Measurements from ENCODE around the gene TSPAN5. TPM values are rescaled to one million over a fixed set of nuclear protein-coding genes. Genes with fewer than 3 reads are reported as not detected.
"Not testable (repeated sequence)": the region's sequence is repeated elsewhere in the genome, so short reads cannot be mapped to it uniquely, and the experiment has no call there.

The TSPAN5 gene
- total and polyA plus RNA-seq, 4 donors, result 60.7 to 93.9 (median 76.3) TPM

GRCh38 chr4:98539299-98539698 lies 119.1 kb downstream of the TSPAN5 start:
- no CpG with 5 or more reads among the region's 1 CpG for WGBS (ENCODE audit: insufficient coverage)

GRCh38 chr4:98536631-98537030 lies 121.8 kb downstream of the TSPAN5 start:
- Histone ChIP-seq H3K27ac (ENCODE audit: low read depth, low read length) (no peak overlapping the region), H3K36me3 (ENCODE audit: control insufficient read depth, insufficient read depth, low read length) (no peaks in the 10 kb centered on the region), H3K27me3 (ENCODE audit: control insufficient read depth, insufficient read depth, low read length) (no peaks in the 10 kb centered on the region), H3K4me3 (ENCODE audit: low read depth, low read length) (no peak overlapping the region), H3K4me1 (ENCODE audit: control insufficient read depth, insufficient read depth, low read length) (no peaks in the 10 kb centered on the region), H3K9me3 (ENCODE audit: control insufficient read depth, insufficient read depth, low read length) (no peaks in the 10 kb centered on the region)
- 91% methylated on average over 8 of the region's 11 CpGs for whole genome bisulfite sequencing (ENCODE audit: insufficient coverage)
- DNase-seq (ENCODE audit: low read depth in 4 of 6, low spot score in 6 of 6), result no peak

More at GRCh38 chr4:98539299-98539698, 119.1 kb downstream of the TSPAN5 start:
- Histone ChIP-seq H3K27me3 (ENCODE audit: control insufficient read depth, insufficient read depth, low read length) (no peaks in the 10 kb centered on the region), H3K36me3 (ENCODE audit: control insufficient read depth, insufficient read depth, low read length) (no peaks in the 10 kb centered on the region), H3K4me1 (ENCODE audit: control insufficient read depth, insufficient read depth, low read length) (no peaks in the 10 kb centered on the region), H3K27ac (ENCODE audit: low read depth, low read length) (no peak overlapping the region), H3K9me3 (ENCODE audit: control insufficient read depth, insufficient read depth, low read length) (no peaks in the 10 kb centered on the region), H3K4me3 (ENCODE audit: low read depth, low read length) (no peak overlapping the region)
- no peak for DNase-seq (ENCODE audit: low read depth in 4 of 6, low spot score in 6 of 6)

GRCh38 chr4:98534146-98534545 lies 124.3 kb downstream of the TSPAN5 start:
- not testable (repeated sequence) for H3K4me3 ChIP-seq (ENCODE audit: low read depth, low read length); H3K9me3 ChIP-seq (ENCODE audit: control insufficient read depth, insufficient read depth, low read length); H3K36me3 ChIP-seq (ENCODE audit: control insufficient read depth, insufficient read depth, low read length); DNase-seq (ENCODE audit: low read depth in 4 of 6, low spot score in 6 of 6); H3K4me1 ChIP-seq (ENCODE audit: control insufficient read depth, insufficient read depth, low read length); H3K27me3 ChIP-seq (ENCODE audit: control insufficient read depth, insufficient read depth, low read length); H3K27ac ChIP-seq (ENCODE audit: low read depth, low read length)
- WGBS (ENCODE audit: insufficient coverage), result 100% methylated on average over 1 of the region's 2 CpGs

- H3K27ac ChIP-seq (ENCODE audit: low read depth, low read length), result no peak overlapping the region
- no peak for DNase-seq (ENCODE audit: low read depth in 4 of 6, low spot score in 6 of 6)
- H3K27me3 ChIP-seq (ENCODE audit: control insufficient read depth, insufficient read depth, low read length), result no peaks in the 10 kb centered on the region
- no peaks in the 10 kb centered on the region for H3K9me3 ChIP-seq (ENCODE audit: control insufficient read depth, insufficient read depth, low read length)
- WGBS (ENCODE audit: insufficient coverage), result 100% methylated on average over 1 of the region's 3 CpGs
- H3K4me3 ChIP-seq (ENCODE audit: low read depth, low read length), result no peak overlapping the region
- no peaks in the 10 kb centered on the region for H3K4me1 ChIP-seq (ENCODE audit: control insufficient read depth, insufficient read depth, low read length)
- no peaks in the 10 kb centered on the region for H3K36me3 ChIP-seq (ENCODE audit: control insufficient read depth, insufficient read depth, low read length)
Observed at GRCh38 chr4:98530572-98530971, 127.8 kb downstream of the TSPAN5 start.

- no peaks in the 10 kb centered on the region for H3K9me3 ChIP-seq (ENCODE audit: control insufficient read depth, insufficient read depth, low read length)
- H3K4me3 ChIP-seq (ENCODE audit: low read depth, low read length), result no peak overlapping the region
- H3K27ac ChIP-seq (ENCODE audit: low read depth, low read length), result no peak overlapping the region
- DNase-seq (ENCODE audit: low read depth in 4 of 6, low spot score in 6 of 6), result no peak
- H3K27me3 ChIP-seq (ENCODE audit: control insufficient read depth, insufficient read depth, low read length), result no peaks in the 10 kb centered on the region
- no CpG with 5 or more reads among the region's 2 CpGs for whole genome bisulfite sequencing (ENCODE audit: insufficient coverage)
- H3K4me1 ChIP-seq (ENCODE audit: control insufficient read depth, insufficient read depth, low read length), result no peaks in the 10 kb centered on the region
- no peaks in the 10 kb centered on the region for H3K36me3 ChIP-seq (ENCODE audit: control insufficient read depth, insufficient read depth, low read length)
Observed at GRCh38 chr4:98529970-98530569, 128.3 kb downstream of the TSPAN5 start.

- H3K4me1 ChIP-seq (ENCODE audit: control insufficient read depth, insufficient read depth, low read length), result no peaks in the 10 kb centered on the region
- H3K27me3 ChIP-seq (ENCODE audit: control insufficient read depth, insufficient read depth, low read length), result no peaks in the 10 kb centered on the region
- no peak overlapping the region for H3K4me3 ChIP-seq (ENCODE audit: low read depth, low read length)
- H3K9me3 ChIP-seq (ENCODE audit: control insufficient read depth, insufficient read depth, low read length), result no peaks in the 10 kb centered on the region
- no peak overlapping the region for H3K27ac ChIP-seq (ENCODE audit: low read depth, low read length)
- 95% methylated on average over 2 of the region's 3 CpGs for WGBS (ENCODE audit: insufficient coverage)
- no peaks in the 10 kb centered on the region for H3K36me3 ChIP-seq (ENCODE audit: control insufficient read depth, insufficient read depth, low read length)
- DNase-seq (ENCODE audit: low read depth in 4 of 6, low spot score in 6 of 6), result no peak
Observed at GRCh38 chr4:98528882-98529281, 129.5 kb downstream of the TSPAN5 start.

- peak in 1 of 6 donors; percentile 63 for DNase-seq (ENCODE audit: low read depth in 4 of 6, low spot score in 6 of 6)
- no peaks in the 10 kb centered on the region for H3K36me3 ChIP-seq (ENCODE audit: control insufficient read depth, insufficient read depth, low read length)
- H3K27ac ChIP-seq (ENCODE audit: low read depth, low read length), result no peak overlapping the region
- no peaks in the 10 kb centered on the region for H3K9me3 ChIP-seq (ENCODE audit: control insufficient read depth, insufficient read depth, low read length)
- H3K4me1 ChIP-seq (ENCODE audit: control insufficient read depth, insufficient read depth, low read length), result peaks cover 7% of the 10 kb centered on the region
- no CpG with 5 or more reads among the region's 9 CpGs for WGBS (ENCODE audit: insufficient coverage)
- no peak overlapping the region for H3K4me3 ChIP-seq (ENCODE audit: low read depth, low read length)
- H3K27me3 ChIP-seq (ENCODE audit: control insufficient read depth, insufficient read depth, low read length), result no peaks in the 10 kb centered on the region
Observed at GRCh38 chr4:98527534-98528269, 130.7 kb downstream of the TSPAN5 start.

GRCh38 chr4:98524230-98524629 lies 134.2 kb downstream of the TSPAN5 start:
- no peaks in the 10 kb centered on the region for H3K36me3 ChIP-seq (ENCODE audit: control insufficient read depth, insufficient read depth, low read length)
- H3K27ac ChIP-seq (ENCODE audit: low read depth, low read length), result peak overlapping the region; percentile 17
- peaks cover 7% of the 10 kb centered on the region for H3K4me1 ChIP-seq (ENCODE audit: control insufficient read depth, insufficient read depth, low read length)
- no peak overlapping the region for H3K4me3 ChIP-seq (ENCODE audit: low read depth, low read length)
- peak in 1 of 6 donors; percentile 75 for DNase-seq (ENCODE audit: low read depth in 4 of 6, low spot score in 6 of 6)
- H3K9me3 ChIP-seq (ENCODE audit: control insufficient read depth, insufficient read depth, low read length), result no peaks in the 10 kb centered on the region
- no CpG with 5 or more reads among the region's 4 CpGs for WGBS (ENCODE audit: insufficient coverage)
- no peaks in the 10 kb centered on the region for H3K27me3 ChIP-seq (ENCODE audit: control insufficient read depth, insufficient read depth, low read length)

- H3K36me3 ChIP-seq (ENCODE audit: control insufficient read depth, insufficient read depth, low read length), result no peaks in the 10 kb centered on the region
- no peaks in the 10 kb centered on the region for H3K27me3 ChIP-seq (ENCODE audit: control insufficient read depth, insufficient read depth, low read length)
- DNase-seq (ENCODE audit: low read depth in 4 of 6, low spot score in 6 of 6), result peak in 2 of 6 donors; percentile 66 to 67
- no peak overlapping the region for H3K4me3 ChIP-seq (ENCODE audit: low read depth, low read length)
- WGBS (ENCODE audit: insufficient coverage), result no CpG with 5 or more reads among the region's 3 CpGs
- H3K27ac ChIP-seq (ENCODE audit: low read depth, low read length), result peak overlapping the region; percentile 54
- peaks cover 15% of the 10 kb centered on the region for H3K4me1 ChIP-seq (ENCODE audit: control insufficient read depth, insufficient read depth, low read length)
- H3K9me3 ChIP-seq (ENCODE audit: control insufficient read depth, insufficient read depth, low read length), result no peaks in the 10 kb centered on the region
Observed at GRCh38 chr4:98522636-98523395, 135.6 kb downstream of the TSPAN5 start.

Data from spinal cord (tissue), 10 donors.